ENCODE measurements around the gene SLC25A29. TPM values are rescaled to one million over a fixed set of nuclear protein-coding genes. Genes with fewer than 3 reads are reported as not detected.

The SLC25A29 gene
- total and polyA plus RNA-seq, 2 of the 8 experiments (the other 6 are each of a cell fraction or from before 2014, with no cell fraction given) = 135 to 177 TPM

DNA sequence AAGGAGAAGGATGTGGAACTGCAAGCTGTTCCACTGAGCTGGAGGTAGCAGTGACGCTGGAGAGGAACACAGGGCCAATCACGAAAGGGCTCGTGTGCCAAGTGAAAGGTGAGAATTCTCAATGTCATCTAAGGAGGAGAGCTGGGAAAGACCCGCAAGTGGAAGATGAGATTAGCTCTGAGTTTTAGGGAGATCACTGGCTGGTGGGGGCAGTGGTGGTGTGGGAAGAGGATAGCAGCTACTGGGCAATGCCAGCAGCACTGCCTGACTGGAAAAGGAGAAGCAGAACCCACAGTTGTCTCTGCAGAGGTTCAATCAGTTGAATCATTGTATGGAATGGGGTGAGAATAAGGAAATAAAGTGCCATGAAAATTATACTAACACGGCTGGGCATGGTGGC, 44.7 kb upstream of the SLC25A29 start:
- Histone ChIP-seq H3K18ac (ENCODE audit: extremely low read depth, low read length) (no peak overlapping the region), H3K56ac (replicated peaks; ENCODE audit: insufficient read length, low read depth, low read length) (no peak overlapping the region), H2AFZ (ENCODE audit: low read length) (no peak overlapping the region), H2BK120ac (replicated peaks; ENCODE audit: low read depth, low read length) (no peak overlapping the region), H2AK5ac (ENCODE audit: low read depth, low read length) (no peak overlapping the region), H3K23ac (ENCODE audit: insufficient read length) (no peak overlapping the region), H3K4me2 (ENCODE audit: insufficient read depth in 1 of 2, low read depth in 2 of 2, low read length in 2 of 2) (no peak overlapping the region), H3K27me3 (replicated peaks in 1 of 4; ENCODE audit: control insufficient read depth in 3 of 4, extremely low read depth in 1 of 4, insufficient read depth in 3 of 4, low read length in 3 of 4) (no peaks in the 10 kb centered on the region), H3K36me3 (ENCODE audit: control insufficient read depth in 2 of 4, insufficient read depth in 4 of 4, low read length in 3 of 4) (peaks cover 24 to 71% (median 57%) of the 10 kb centered on the region in 4 experiments), H3K9ac (replicated peaks in 1 of 4; ENCODE audit: extremely low read depth in 1 of 4, low read depth in 3 of 4, low read length in 3 of 4) (no peak overlapping the region), H3K4ac (replicated peaks; ENCODE audit: insufficient read length, low read depth, low read length) (no peak overlapping the region), H3K23me2 (ENCODE audit: low read depth, low read length) (no peaks in the 10 kb centered on the region), H3K79me1 (ENCODE audit: low read depth, low read length) (no peaks in the 10 kb centered on the region), H2BK15ac (ENCODE audit: low read length) (no peak overlapping the region), H2BK12ac (ENCODE audit: low read depth, low read length) (no peak overlapping the region), H2BK20ac (ENCODE audit: low read length) (no peak overlapping the region), H3K4me1 (replicated peaks in 1 of 4; ENCODE audit: control insufficient read depth in 3 of 4, insufficient read depth in 4 of 4, low read length in 3 of 4) (no peaks in the 10 kb centered on the region), H4K20me1 (replicated peaks in 1 of 2; ENCODE audit: control insufficient read depth in 1 of 2, insufficient read depth in 2 of 2, low read length in 2 of 2) (no peaks in the 10 kb centered on the region), H2BK5ac (ENCODE audit: low read depth, low read length) (no peak overlapping the region), H3K27ac (ENCODE audit: low read depth, low read length) (no peak overlapping the region), H4K91ac (replicated peaks; ENCODE audit: insufficient read length, low read length) (no peak overlapping the region), H3K14ac (ENCODE audit: insufficient read length) (no peak overlapping the region), H3K79me2 (ENCODE audit: control insufficient read depth in 1 of 2, insufficient read depth in 2 of 2, low read length in 2 of 2) (no peaks in the 10 kb centered on the region), H3K4me3 (ENCODE audit: extremely low read depth in 1 of 4, insufficient read depth in 2 of 4, low read depth in 3 of 4, low read length in 4 of 4) (no peak overlapping the region), H3K9me3 (ENCODE audit: insufficient read depth in 2 of 2, low read depth in 1 of 2, low read length in 1 of 2) (no peaks in the 10 kb centered on the region), H4K5ac (ENCODE audit: insufficient read length, low read depth, low read length) (no peak overlapping the region), H4K8ac (ENCODE audit: extremely low read depth, insufficient read depth, low read length) (no peak overlapping the region)
- POLR2A ChIA-PET (ENCODE audit: partially characterized antibody) = interaction anchor here (0.9 to 6.1 kb wide), 7 partner anchors 11 to 20 kb away, joined by 4 to 78 read pairs (median 5); no protein-coding TSS in a partner anchor
- DNase-seq (ENCODE audit: low read depth in 1 of 2, low spot score in 2 of 2) = no peak
- CTCF ChIA-PET (ENCODE audit: partially characterized antibody) = interaction anchor here (0.9 to 3.3 kb wide), 5 partner anchors 11 to 104 kb away, joined by 3 to 13 read pairs (median 3); no protein-coding TSS in a partner anchor
- 96% methylated on average over 5 of the region's 5 CpGs; no CpG with 5 or more reads in 1 of the 2 experiments for WGBS, 2 experiments (ENCODE audit: extremely low coverage in 1 of 2, insufficient coverage in 1 of 2, insufficient read length in 1 of 2, insufficient replicate concordance in 2 of 2, low coverage in 1 of 2, low lambda C conversion rate in 2 of 2, missing lambda C conversion rate in 1 of 2)
- no peak for FAIRE-seq
- no peak for TF ChIP-seq CTBP2 (IDR thresholded peaks at IDR 0.05; ENCODE audit: borderline replicate concordance, insufficient read depth, insufficient read length, low read length)
- TF ChIP-seq BACH1 (IDR thresholded peaks at IDR 0.05; ENCODE audit: low read length) = no peak
- TF ChIP-seq, protein P1, sequence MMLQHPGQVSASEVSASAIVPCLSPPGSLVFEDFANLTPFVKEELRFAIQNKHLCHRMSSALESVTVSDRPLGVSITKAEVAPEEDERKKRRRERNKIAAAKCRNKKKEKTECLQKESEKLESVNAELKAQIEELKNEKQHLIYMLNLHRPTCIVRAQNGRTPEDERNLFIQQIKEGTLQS (IDR thresholded peaks at IDR 0.05; ENCODE audit: insufficient read depth, low read depth, low read length) = no peak
- TF ChIP-seq RXRA (IDR thresholded peaks at IDR 0.05; ENCODE audit: insufficient read depth, low read depth, low read length) = no peak
- TF ChIP-seq SP1 (IDR thresholded peaks at IDR 0.05; ENCODE audit: low read depth, low read length) = no peak
- no peak for TF ChIP-seq EZH2 (IDR thresholded peaks at IDR 0.05; ENCODE audit: low read depth, low read length, severe bottlenecking)
- no peak for TF ChIP-seq JUND (IDR thresholded peaks at IDR 0.05; ENCODE audit: low read length)
- TF ChIP-seq RAD21 (IDR thresholded peaks at IDR 0.05 in 1 of 2, conservative IDR thresholded peaks at IDR 0.05 in 1 of 2; ENCODE audit: low read depth in 2 of 2, low read length in 2 of 2) = no peak
- TF ChIP-seq, protein P2, sequence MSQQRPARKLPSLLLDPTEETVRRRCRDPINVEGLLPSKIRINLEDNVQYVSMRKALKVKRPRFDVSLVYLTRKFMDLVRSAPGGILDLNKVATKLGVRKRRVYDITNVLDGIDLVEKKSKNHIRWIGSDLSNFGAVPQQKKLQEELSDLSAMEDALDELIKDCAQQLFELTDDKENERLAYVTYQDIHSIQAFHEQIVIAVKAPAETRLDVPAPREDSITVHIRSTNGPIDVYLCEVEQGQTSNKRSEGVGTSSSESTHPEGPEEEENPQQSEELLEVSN (IDR thresholded peaks at IDR 0.05) = no peak
- no peak for TF ChIP-seq TAF7 (optimal IDR thresholded peaks at IDR 0.05; ENCODE audit: borderline replicate concordance, low read depth, low read length)
- TF ChIP-seq KDM1A (IDR thresholded peaks at IDR 0.05; ENCODE audit: borderline replicate concordance, low read length) = no peak
- no peak for TF ChIP-seq SRF (IDR thresholded peaks at IDR 0.05; ENCODE audit: low read depth, low read length)

Data from H1 (cell line).